Adipocyte (in vitro differentiated cells): Measurements from ENCODE around the gene NPHS1.
"Not testable (repeated sequence)": the region's sequence is repeated elsewhere in the genome, so short reads cannot be mapped to it uniquely, and the experiment has no call there.

Experiments used
- DNase-seq: peaks from one replicate; pipeline ENCODE4 v3.0.0-alpha.2; 2015; ENCODE audit warnings: low read depth
- H3K27me3 ChIP-seq: replicated peaks from 2 replicates; pipeline ENCODE4 v1.7.0; 2013; ENCODE audit warnings: mild to moderate bottlenecking, low read length, moderate library complexity; ENCODE audit not compliant: control insufficient read depth, insufficient read depth
- H3K36me3 ChIP-seq: 2 replicates; pipeline ENCODE4 v1.7.0; 2013; ENCODE audit warnings: low read length, mild to moderate bottlenecking, moderate library complexity; ENCODE audit not compliant: control insufficient read depth, insufficient read depth, severe bottlenecking
- H3K4me1 ChIP-seq: 2 replicates; pipeline ENCODE4 v1.7.0; 2013; ENCODE audit warnings: mild to moderate bottlenecking, low read length, moderate library complexity; ENCODE audit not compliant: control insufficient read depth, insufficient read depth
- H3K4me3 ChIP-seq: 2 replicates; pipeline ENCODE4 v1.7.0; 2013; ENCODE audit warnings: mild to moderate bottlenecking, low read length, moderate library complexity
- H3K9ac ChIP-seq: 2 replicates; pipeline ENCODE4 v1.7.0; 2013; ENCODE audit warnings: mild to moderate bottlenecking, low read length, moderate library complexity
- H3K9me3 ChIP-seq: 2 replicates; pipeline ENCODE4 v1.7.0; 2013; ENCODE audit warnings: mild to moderate bottlenecking, low read length, moderate library complexity; ENCODE audit not compliant: control insufficient read depth

Gene NPHS1, protein sequence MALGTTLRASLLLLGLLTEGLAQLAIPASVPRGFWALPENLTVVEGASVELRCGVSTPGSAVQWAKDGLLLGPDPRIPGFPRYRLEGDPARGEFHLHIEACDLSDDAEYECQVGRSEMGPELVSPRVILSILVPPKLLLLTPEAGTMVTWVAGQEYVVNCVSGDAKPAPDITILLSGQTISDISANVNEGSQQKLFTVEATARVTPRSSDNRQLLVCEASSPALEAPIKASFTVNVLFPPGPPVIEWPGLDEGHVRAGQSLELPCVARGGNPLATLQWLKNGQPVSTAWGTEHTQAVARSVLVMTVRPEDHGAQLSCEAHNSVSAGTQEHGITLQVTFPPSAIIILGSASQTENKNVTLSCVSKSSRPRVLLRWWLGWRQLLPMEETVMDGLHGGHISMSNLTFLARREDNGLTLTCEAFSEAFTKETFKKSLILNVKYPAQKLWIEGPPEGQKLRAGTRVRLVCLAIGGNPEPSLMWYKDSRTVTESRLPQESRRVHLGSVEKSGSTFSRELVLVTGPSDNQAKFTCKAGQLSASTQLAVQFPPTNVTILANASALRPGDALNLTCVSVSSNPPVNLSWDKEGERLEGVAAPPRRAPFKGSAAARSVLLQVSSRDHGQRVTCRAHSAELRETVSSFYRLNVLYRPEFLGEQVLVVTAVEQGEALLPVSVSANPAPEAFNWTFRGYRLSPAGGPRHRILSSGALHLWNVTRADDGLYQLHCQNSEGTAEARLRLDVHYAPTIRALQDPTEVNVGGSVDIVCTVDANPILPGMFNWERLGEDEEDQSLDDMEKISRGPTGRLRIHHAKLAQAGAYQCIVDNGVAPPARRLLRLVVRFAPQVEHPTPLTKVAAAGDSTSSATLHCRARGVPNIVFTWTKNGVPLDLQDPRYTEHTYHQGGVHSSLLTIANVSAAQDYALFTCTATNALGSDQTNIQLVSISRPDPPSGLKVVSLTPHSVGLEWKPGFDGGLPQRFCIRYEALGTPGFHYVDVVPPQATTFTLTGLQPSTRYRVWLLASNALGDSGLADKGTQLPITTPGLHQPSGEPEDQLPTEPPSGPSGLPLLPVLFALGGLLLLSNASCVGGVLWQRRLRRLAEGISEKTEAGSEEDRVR (N-terminal part only)

DNA sequence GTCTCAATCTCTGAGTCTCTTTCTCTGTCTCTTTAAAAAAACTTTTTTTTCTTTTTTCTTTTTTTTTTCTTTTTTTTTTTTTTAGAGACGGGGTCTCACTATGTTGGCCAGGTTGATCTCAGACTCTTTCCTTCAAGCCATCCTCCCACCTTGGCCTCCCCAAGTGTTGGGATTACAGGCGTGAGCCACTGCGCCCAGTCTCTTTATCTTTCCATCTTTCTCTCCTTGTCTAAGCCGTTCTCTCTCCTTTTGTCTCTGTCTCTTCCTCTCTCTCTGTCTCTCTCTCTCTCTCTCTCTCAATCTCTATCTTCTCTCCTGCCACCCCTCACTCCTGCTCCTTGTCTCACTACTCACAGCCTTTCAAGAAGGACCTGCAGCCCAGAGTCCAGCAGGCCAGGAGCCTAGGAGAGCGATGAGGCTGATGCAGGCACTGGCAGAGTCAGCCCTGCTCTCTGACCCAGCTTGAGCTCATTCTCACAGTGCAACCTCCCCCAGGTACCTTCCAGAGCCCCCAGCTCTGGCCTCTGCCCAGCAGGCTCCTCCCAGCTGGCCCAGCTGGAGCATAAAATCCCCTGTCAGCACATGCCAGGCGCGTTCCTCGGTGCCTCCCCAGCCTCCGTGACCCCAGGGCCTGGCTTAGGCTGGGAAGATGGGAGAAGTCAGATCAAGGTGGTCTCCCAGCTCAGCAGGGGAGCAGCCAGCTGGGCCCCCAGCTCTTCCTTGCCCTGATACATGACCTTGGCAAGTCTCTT is at the start of gene NPHS1:
NPHS1 (minus strand) TSS at position 476 of the 752 bp plus-strand sequence. CDS start 667 bp downstream, outside the sequence.
- no peak within 1 kb of the TSS for H3K9ac ChIP-seq
- H3K9me3 ChIP-seq: no peaks in the 10 kb centered on the region
- H3K27me3 ChIP-seq: peaks cover 78% of the 10 kb centered on the region
- DNase-seq: no peak
- no peak within 1 kb of the TSS for H3K4me3 ChIP-seq
- no peaks in the 10 kb centered on the region for H3K36me3 ChIP-seq
- peaks cover 2% of the 10 kb centered on the region for H3K4me1 ChIP-seq

DNA sequence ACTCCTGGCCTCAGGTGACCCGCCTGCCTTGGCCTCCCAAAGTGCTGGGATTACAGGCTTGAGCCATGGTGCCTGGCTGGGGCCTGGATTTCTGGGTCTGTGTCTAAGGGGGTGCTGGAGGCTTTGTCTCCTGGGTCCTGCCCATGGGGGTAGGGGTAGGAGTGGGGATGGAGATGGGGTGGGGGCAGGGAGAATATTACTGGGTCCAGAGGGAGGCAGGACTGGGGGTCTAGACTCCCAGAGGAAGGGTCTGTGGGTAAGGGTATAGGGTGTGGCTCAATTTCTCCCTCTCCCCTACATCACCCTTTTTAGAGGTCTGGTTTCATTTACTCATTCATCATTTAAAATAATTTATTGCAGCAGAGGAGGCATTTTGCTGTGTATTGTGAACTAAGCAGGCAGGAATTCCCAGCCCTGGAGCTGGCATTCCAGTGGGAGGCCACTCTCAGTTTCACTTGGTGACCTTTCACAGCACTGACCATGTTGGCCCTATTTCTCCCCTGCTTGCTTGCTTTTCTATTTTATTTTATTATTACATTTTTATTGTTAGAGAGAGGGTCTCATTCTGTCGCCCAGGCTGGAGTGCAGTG is 48.8 kb upstream of the NPHS1 start:
- peaks cover 34% of the 10 kb centered on the region for H3K4me1 ChIP-seq
- no peaks in the 10 kb centered on the region for H3K27me3 ChIP-seq
- H3K4me3 ChIP-seq: peak overlapping the region; percentile 93
- H3K9ac ChIP-seq: peak overlapping the region; percentile 92
- peaks cover 12% of the 10 kb centered on the region for H3K36me3 ChIP-seq
- no peaks in the 10 kb centered on the region for H3K9me3 ChIP-seq
- DNase-seq: peak; percentile 84

DNA sequence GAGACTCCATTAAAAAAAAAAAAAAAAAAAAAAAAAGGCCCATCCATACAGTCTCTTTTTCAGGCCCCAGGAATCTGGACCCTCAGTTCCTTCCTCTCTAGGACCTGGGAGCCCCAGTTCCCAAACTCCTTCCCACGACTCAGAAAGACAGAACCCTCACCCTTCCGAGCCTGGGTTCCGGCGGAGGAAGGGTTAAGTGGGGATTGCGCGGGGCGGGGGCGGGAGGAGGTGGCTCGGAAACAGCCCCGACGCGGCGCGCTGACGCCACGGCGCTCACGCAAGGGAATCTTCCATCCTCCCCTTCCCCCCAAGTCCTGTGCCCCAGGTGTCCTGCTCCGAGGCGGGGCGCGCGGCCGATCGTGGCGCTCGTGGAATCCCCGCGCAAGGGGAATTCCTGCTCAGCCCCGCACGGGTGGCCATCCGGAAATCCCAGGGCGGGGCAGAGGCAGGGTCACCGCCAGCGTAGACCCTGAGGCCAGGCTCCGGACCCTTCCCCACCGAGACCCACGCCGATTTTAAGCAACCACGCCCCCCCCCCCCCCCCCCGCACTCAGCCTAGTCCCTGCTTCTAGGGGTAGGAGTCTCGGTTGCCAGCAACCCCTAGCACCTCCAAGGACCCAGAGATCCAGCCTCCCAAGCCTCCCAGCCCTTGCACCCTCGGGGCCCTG is 47.4 kb upstream of the NPHS1 start:
- peaks cover 33% of the 10 kb centered on the region for H3K4me1 ChIP-seq
- H3K27me3 ChIP-seq: no peaks in the 10 kb centered on the region
- no peaks in the 10 kb centered on the region for H3K9me3 ChIP-seq
- H3K36me3 ChIP-seq: peaks cover 24% of the 10 kb centered on the region
- peak; percentile 92 for DNase-seq
- peak overlapping the region; percentile 92 for H3K9ac ChIP-seq
- H3K4me3 ChIP-seq: peak overlapping the region; percentile 93

DNA sequence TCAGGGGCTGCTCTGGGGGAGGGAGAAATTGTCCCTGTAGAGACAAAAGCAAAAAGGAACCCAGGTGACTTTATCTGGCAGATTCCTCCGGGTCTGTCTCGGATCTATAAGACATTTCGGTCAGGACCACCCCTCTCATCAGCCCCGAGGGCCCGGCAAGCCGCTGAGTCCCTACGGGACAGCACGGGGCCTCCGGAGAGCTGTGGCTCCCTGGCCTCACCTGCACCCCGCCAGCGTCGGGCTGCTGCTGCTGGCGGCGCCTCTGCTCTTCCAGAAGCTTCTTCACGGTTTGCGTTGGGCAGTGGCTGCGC is 46.1 kb upstream of the NPHS1 start:
- DNase-seq: no peak
- peaks cover 30% of the 10 kb centered on the region for H3K36me3 ChIP-seq
- H3K9ac ChIP-seq: peak overlapping the region; percentile 92
- peak overlapping the region; percentile 93 for H3K4me3 ChIP-seq
- no peaks in the 10 kb centered on the region for H3K9me3 ChIP-seq
- no peaks in the 10 kb centered on the region for H3K27me3 ChIP-seq
- peaks cover 31% of the 10 kb centered on the region for H3K4me1 ChIP-seq

DNA sequence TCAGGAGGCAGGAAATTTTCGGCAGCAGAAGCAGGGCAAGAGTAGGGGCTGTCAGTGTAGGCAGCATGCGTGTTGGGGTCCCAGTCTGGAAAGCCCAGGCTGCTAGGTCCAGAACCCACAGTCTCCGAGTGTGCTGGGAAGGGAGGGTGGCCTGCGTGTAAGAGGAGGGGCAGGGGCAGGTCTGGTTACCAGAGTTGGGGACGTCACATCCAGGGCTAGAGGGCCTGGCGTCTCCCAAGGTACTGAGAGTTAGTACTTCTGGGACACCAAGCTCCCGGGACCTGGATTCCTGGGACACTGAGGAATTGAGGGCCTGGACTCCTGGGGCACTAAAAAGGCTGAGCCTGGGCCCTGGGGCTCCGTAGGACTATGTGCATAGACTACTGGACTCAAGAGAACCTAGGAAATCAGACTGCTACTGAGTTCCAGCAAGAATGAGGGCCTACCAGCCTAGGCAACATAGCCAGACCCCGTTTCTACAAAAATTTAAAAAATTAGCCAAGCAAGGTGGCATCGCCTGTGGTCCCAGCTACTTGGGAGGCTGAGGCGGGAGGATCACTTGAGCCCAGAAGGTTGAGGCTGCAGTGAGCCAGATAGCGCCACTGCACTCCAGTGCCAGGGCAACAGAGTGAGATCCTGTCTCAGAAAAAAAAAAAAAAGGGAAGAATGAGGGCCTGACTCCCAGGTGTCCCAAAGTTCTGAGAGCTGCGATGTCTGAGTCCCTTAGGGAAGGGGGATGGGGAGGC is 45.6 kb upstream of the NPHS1 start:
- no peaks in the 10 kb centered on the region for H3K9me3 ChIP-seq
- peaks cover 27% of the 10 kb centered on the region for H3K4me1 ChIP-seq
- H3K4me3 ChIP-seq: peak overlapping the region; percentile 93
- H3K9ac ChIP-seq: peak overlapping the region; percentile 92
- no peaks in the 10 kb centered on the region for H3K27me3 ChIP-seq
- DNase-seq: no peak
- H3K36me3 ChIP-seq: peaks cover 34% of the 10 kb centered on the region

DNA sequence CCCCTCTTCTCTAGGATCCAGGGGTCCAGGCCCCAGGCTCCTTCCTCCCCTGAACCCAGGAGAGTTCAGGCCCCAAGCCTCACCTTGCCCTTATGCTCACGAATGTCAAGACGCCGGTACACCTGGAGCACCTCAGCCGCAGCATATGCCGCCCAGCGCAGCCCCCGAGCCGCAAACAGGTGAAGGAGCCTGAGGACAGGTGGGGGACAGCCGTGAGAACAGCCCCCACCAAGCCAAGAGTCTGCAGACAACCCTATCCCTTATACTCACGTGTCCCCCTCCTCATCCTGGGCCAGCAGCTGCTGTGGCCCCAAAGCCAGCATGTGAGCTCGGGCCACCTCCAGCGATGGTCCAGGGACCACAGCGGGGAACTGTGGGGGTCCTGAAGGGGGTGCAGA is 44.3 kb upstream of the NPHS1 start:
- H3K9me3 ChIP-seq: no peaks in the 10 kb centered on the region
- H3K4me1 ChIP-seq: peaks cover 17% of the 10 kb centered on the region
- H3K27me3 ChIP-seq: no peaks in the 10 kb centered on the region
- H3K9ac ChIP-seq: no peak overlapping the region
- H3K4me3 ChIP-seq: no peak overlapping the region
- no peak for DNase-seq
- peaks cover 40% of the 10 kb centered on the region for H3K36me3 ChIP-seq

DNA sequence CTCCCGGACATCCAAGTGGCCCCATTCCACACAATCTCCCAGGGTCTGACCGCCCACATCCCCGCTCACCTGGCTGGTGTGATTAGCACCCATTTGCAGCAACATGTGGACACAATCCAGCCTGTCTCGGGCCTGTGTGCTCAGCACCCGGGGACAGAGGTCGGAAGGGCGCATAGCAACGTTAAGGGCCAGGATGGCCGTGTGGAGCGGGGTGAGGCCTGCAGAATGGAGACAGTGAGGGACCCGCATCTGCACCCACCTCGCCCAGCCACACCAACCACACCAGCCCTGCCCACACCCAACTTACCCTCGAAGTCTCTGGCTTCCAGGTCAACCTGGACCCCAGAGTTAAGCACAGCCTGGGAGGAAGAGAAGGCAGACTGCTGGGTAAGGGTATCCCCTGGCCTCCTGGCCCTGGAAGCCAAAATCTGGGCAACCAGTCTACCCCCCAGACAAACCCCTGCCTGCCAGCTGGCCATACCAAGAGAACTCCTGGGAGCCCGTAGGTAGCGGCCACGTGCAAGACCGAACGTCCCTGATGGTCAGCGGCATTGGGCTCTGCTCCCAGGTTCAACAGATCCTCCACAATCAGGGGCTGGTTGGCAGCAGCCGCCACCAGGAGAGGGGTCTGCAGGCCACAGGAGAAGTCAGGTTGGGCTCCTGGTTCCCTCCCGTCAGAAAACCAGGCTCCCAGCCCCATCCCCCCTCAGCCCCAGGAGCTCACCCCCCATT is 43.8 kb upstream of the NPHS1 start:
- Histone ChIP-seq H3K36me3 (peaks cover 40% of the 10 kb centered on the region), H3K9me3 (no peaks in the 10 kb centered on the region), H3K9ac (no peak overlapping the region)

DNA sequence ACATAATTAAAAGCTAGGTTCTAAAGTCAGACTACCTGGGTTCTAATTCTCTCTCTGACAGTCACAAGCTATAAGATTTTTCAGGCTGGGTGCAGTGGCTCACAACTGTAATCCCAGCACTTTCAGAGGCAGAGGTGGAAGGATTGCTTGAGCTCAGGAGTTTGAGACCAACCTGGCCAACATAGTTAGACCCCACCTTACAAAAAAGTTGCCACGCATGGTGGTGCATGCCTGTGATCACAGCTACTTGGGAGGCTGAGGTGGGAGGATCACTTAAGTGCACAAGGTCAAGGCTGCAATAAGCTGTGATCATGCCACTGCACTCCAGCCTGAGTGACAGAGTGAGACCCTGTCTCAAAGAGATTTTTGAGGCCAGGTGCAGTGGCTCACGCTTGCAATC is 42.0 kb upstream of the NPHS1 start:
- H3K36me3 ChIP-seq: peaks cover 51% of the 10 kb centered on the region

More for the DNA sequence above, 43.8 kb upstream of the NPHS1 start:
- H3K4me1 ChIP-seq: peaks cover 11% of the 10 kb centered on the region
- no peak for DNase-seq
- no peaks in the 10 kb centered on the region for H3K27me3 ChIP-seq
- H3K4me3 ChIP-seq: no peak overlapping the region

DNA sequence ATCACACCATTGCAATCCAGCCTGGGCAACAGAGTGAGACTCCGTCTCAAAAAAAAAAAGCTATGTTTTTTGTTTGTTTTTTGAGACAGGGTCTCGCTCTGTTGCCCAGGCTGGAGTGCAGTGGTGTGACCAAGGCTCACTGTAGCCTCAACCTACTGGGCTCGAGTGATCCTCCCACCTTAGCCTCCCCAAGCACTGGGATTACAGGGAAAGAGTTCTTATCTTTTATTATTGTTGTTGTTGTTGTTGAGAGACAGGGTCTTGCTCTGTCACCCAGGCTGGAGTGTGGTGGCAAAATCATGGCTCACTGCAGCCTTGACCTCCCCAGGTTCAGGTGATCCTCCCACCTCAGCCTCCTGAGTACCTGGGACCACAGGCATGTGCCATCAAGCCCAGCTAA is 39.5 kb upstream of the NPHS1 start:
- H3K9me3 ChIP-seq, H3K27me3 ChIP-seq, DNase-seq, H3K4me3 ChIP-seq, H3K9ac ChIP-seq, H3K4me1 ChIP-seq: not testable (repeated sequence)
- H3K36me3 ChIP-seq: peaks cover 62% of the 10 kb centered on the region

More for the DNA sequence above, 42.0 kb upstream of the NPHS1 start:
- no peak overlapping the region for H3K9ac ChIP-seq
- no peak for DNase-seq
- no peaks in the 10 kb centered on the region for H3K27me3 ChIP-seq
- H3K9me3 ChIP-seq: no peaks in the 10 kb centered on the region
- no peak overlapping the region for H3K4me3 ChIP-seq
- peaks cover 8% of the 10 kb centered on the region for H3K4me1 ChIP-seq
